Sigmoid colon (tissue), 7 donors: ENCODE measurements around the gene SMAP2. TPM values are rescaled to one million over a fixed set of nuclear protein-coding genes. Genes with fewer than 3 reads are reported as not detected.

ENCODE experiments used
- DNase-seq: peaks from one replicate; pipeline ENCODE4 v3.0.0-alpha.2; 2019
- H3K27ac ChIP-seq, 4 donors: fragments of 200-600 bp; sonication (generic); one replicate each; pipeline ENCODE4 v1.5.1; 2016 to 2019; ENCODE audit warnings: mild to moderate bottlenecking in 1 of 4
- H3K27me3 ChIP-seq, 3 donors: fragments of 200-600 bp; sonication (generic); one replicate each; pipeline ENCODE4 v1.5.1; 2019; ENCODE audit warnings: mild to moderate bottlenecking in 1 of 3
- H3K36me3 ChIP-seq, 4 donors: fragments of 200-600 bp; sonication (generic); one replicate each; pipeline ENCODE4 v1.5.1; 2016 to 2019
- H3K4me1 ChIP-seq, 4 donors: fragments of 200-600 bp; sonication (generic); one replicate each; pipeline ENCODE4 v1.5.1; 2017 to 2019
- H3K4me3 ChIP-seq, 4 donors: fragments of 200-600 bp; sonication (generic); one replicate each; pipeline ENCODE4 v1.5.1; 2017 to 2019; ENCODE audit warnings: mild to moderate bottlenecking in 2 of 4, moderate library complexity in 1 of 4
- H3K9me3 ChIP-seq, 4 donors: fragments of 200-600 bp in 3 of 4; sonication (generic) in 3 of 4; one replicate each; pipeline versions ENCODE4 v1.5.1 to v1.6.1; 2013 to 2019
- EP300 ChIP-seq, 4 donors: sonication (generic); formaldehyde crosslinking; IDR thresholded peaks; one replicate each; pipeline ENCODE4 v1.6.1; 2017; ENCODE audit warnings: antibody characterized with exemption in 4 of 4
- POLR2A ChIP-seq, 2 donors: fragments of 450-650 bp; IDR thresholded peaks; one replicate each; pipeline ENCODE4 v1.6.1; 2016; ENCODE audit warnings: antibody characterized with exemption in 2 of 2, mild to moderate bottlenecking in 2 of 2, moderate library complexity in 2 of 2
- POLR2AphosphoS5 ChIP-seq, 4 donors: sonication (generic); formaldehyde crosslinking; IDR thresholded peaks; one replicate each; pipeline ENCODE4 v1.6.1; 2017; ENCODE audit warnings: antibody characterized with exemption in 4 of 4
- WGBS, 2 donors: extraction: QIAGEN DNeasy Blood & Tissue Kit; methylation state at CpG; one replicate each; pipeline ENCODE4 v1.1.7; 2013; 5-methylcytosine and 5-hydroxymethylcytosine counted together
- intact Hi-C: fragments of 100-400 bp; cut with DNase I; formaldehyde crosslinking; loops from one replicate; pipeline ENCODE4 v1.15.1; 2023
- polyA plus RNA-seq, 3 donors: library from polyadenylated mRNA; stranded (reverse); fragments of 200-250 nt; gene quantifications; one replicate each; pipeline ENCODE4 v1.2.3, GENCODE V29; 2013
- total RNA-seq, 4 donors: library from RNA; depleted of rRNA; stranded (reverse); fragments of >200 nt; gene quantifications; one replicate each; pipeline ENCODE4 v1.1.0, GENCODE V29; 2016
- TF ChIP-seq, protein P1 (sequence below), 4 experiments: fragments of 450-650 bp in 3 of 4; fragments of 200-600 bp in 1 of 4; IDR thresholded peaks; one replicate each; pipeline ENCODE4 v1.5.1; 2016 to 2019; ENCODE audit warnings: antibody characterized with exemption in 4 of 4, mild to moderate bottlenecking in 3 of 4, moderate library complexity in 2 of 4
- donor health status: healthy with polysubstance abuse.
- donor health status: Bipolar disorder and iron deficiency.
- donor health status: healthy.

SMAP2 gene
- total and polyA plus RNA-seq, 7 donors = 20.5 to 113 (median 24.3) TPM

DNA sequence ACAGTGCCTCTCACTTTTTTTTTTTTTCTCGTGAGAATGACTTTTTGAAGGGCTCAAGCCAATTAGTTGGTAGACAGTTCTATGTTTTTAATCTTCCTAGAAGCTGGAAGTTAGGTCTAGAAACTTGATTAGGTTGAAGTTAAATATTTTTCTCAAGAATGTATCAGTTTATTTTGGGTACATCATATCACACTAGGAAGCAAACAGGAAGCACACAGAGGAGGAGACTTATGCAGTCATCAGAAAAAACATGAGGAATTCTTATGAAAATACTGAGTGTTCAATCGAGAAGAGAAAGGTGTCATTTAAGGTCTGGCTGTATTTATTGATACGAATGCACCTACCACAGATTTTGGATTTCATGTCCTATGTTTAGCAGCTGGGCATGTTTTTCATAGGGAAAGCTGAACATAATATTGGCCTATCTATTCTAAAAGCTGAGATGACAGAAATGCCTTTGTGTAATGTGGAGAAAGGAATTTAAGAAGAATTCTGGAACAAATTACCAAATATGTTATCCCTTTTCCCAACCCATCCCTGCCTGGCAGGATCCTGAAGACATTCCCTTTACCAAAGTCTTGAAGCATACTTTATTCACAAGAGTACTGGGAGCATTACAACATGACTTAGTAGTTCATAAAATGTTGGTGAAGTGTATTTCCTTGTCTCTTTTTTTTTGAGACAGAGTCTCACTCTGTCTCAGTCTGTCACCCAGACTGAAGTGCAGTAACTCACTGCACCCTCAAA is 59.3 kb downstream of the SMAP2 start:
- Histone ChIP-seq H3K9me3 (no peaks in the 10 kb centered on the region), H3K4me3 (no peak overlapping the region), H3K36me3 (no peaks in the 10 kb centered on the region), H3K27ac (no peak overlapping the region), H3K4me1 (no peaks in the 10 kb centered on the region), H3K27me3 (no peaks in the 10 kb centered on the region)
- DNase-seq = no peak
- intact Hi-C loops = no loop called here
- 81 to 86% methylated on average over 3 of the region's 3 CpGs for WGBS, 2 donors
- TF ChIP-seq POLR2AphosphoS5 (IDR thresholded peaks at IDR 0.05) = no peak
- TF ChIP-seq, protein P1, sequence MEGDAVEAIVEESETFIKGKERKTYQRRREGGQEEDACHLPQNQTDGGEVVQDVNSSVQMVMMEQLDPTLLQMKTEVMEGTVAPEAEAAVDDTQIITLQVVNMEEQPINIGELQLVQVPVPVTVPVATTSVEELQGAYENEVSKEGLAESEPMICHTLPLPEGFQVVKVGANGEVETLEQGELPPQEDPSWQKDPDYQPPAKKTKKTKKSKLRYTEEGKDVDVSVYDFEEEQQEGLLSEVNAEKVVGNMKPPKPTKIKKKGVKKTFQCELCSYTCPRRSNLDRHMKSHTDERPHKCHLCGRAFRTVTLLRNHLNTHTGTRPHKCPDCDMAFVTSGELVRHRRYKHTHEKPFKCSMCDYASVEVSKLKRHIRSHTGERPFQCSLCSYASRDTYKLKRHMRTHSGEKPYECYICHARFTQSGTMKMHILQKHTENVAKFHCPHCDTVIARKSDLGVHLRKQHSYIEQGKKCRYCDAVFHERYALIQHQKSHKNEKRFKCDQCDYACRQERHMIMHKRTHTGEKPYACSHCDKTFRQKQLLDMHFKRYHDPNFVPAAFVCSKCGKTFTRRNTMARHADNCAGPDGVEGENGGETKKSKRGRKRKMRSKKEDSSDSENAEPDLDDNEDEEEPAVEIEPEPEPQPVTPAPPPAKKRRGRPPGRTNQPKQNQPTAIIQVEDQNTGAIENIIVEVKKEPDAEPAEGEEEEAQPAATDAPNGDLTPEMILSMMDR (IDR thresholded peaks at IDR 0.05) = no peak
- no peak for TF ChIP-seq POLR2A (IDR thresholded peaks at IDR 0.05)
- TF ChIP-seq EP300 (IDR thresholded peaks at IDR 0.05) = no peak

DNA sequence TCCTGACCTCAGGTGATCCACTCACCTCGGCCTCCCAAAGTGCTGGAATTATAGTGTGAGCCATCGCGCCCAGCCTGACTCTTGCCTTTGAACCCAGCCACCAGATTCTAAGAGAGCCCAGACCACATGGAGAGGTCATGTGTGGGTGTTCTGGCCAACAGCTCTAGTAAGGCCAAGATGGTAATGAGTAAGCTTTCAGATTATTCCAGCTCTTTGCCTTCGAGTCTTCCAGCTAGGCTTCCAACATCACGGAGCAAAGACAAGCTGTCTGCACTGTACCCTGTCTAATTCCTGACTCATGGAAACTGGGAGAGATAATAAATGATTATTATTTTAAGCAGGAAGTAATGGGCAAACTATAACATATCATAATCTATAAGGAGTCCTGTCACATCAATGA is 61.9 kb downstream of the SMAP2 start:
- Histone ChIP-seq H3K4me1 (no peaks in the 10 kb centered on the region), H3K4me3 (no peak overlapping the region), H3K9me3 (no peaks in the 10 kb centered on the region), H3K36me3 (no peaks in the 10 kb centered on the region), H3K27me3 (no peaks in the 10 kb centered on the region), H3K27ac (no peak overlapping the region)
- TF ChIP-seq EP300 (IDR thresholded peaks at IDR 0.05) (no peak), POLR2A (IDR thresholded peaks at IDR 0.05) (no peak), POLR2AphosphoS5 (IDR thresholded peaks at IDR 0.05) (no peak)
- TF ChIP-seq, protein P1 (IDR thresholded peaks at IDR 0.05) = no peak
- WGBS, 2 donors = 96% methylated on average over 5 of the region's 5 CpGs
- intact Hi-C loops = no loop called here
- no peak for DNase-seq

DNA sequence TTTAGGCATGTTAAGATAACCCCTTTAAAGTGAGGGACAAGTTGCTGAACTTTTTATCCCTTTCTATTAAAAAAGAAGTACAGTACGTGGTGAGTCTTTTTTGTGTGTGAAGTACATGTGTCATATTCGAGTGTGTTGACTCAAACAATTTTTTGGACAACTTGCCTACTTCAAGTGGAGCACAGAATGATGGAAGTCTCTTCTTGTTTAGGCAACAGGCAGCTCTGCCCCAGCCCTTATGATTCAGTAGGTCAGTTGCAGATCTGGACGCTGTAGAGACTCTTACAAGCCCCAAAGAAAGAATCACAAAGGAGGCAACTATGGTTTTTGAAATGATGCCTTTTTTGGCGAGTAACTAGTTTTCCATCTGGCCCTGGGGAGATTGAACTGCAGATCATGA is 62.3 kb downstream of the SMAP2 start:
- no peaks in the 10 kb centered on the region for H3K36me3 ChIP-seq
- no peaks in the 10 kb centered on the region for H3K27me3 ChIP-seq
- no peak overlapping the region for H3K4me3 ChIP-seq
- TF ChIP-seq POLR2A (IDR thresholded peaks at IDR 0.05) (no peak), EP300 (IDR thresholded peaks at IDR 0.05) (no peak), POLR2AphosphoS5 (IDR thresholded peaks at IDR 0.05) (no peak)
- TF ChIP-seq, protein P1 (IDR thresholded peaks at IDR 0.05) = no peak
- intact Hi-C loops = no loop called here
- H3K4me1 ChIP-seq = no peaks in the 10 kb centered on the region
- no peak overlapping the region for H3K27ac ChIP-seq
- WGBS, 2 donors = 90 to 92% methylated on average over 4 of the region's 4 CpGs
- H3K9me3 ChIP-seq = no peaks in the 10 kb centered on the region
- DNase-seq = no peak

DNA sequence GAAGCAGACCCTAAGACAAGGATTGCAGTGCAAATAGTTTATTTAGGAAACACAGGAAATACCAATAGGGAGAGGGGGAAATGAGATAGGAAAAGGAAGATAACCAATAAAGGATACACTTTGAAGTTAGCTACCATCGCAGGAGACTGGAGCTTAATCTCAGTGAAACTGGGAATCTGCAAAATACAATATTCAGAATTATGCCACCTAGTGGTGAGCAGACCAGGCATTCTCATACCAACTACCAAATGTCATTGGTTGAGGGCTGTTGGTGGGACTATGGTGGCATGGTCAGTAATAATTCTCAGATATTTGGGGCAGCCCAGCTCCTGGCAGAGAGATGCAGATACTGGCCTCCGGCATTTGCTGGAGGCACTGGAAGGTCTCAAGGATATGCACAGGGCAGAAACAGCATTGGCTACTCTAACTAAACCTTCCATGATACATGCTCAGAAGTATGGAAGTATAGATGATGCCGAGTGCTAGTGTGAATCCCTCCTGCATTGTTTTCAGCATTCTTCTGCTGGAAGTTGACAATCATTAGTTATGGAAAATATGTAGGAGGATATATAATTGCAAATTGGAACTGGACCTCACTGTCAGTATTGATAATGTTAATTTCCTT is 65.0 kb downstream of the SMAP2 start:
- no peak overlapping the region for H3K27ac ChIP-seq
- H3K4me1 ChIP-seq = no peaks in the 10 kb centered on the region
- no peak overlapping the region for H3K4me3 ChIP-seq
- no peak for DNase-seq
- no peaks in the 10 kb centered on the region for H3K27me3 ChIP-seq
- no peaks in the 10 kb centered on the region for H3K9me3 ChIP-seq
- WGBS, 2 donors = 64% methylated on average over 3 of the region's 3 CpGs
- intact Hi-C loops = no loop called here
- TF ChIP-seq POLR2AphosphoS5 (IDR thresholded peaks at IDR 0.05) (no peak), EP300 (IDR thresholded peaks at IDR 0.05) (no peak), POLR2A (IDR thresholded peaks at IDR 0.05) (no peak)
- TF ChIP-seq, protein P1 (IDR thresholded peaks at IDR 0.05) = peak in 3 of 4 experiments; percentile 24 to 44 (median 32)
- H3K36me3 ChIP-seq = no peaks in the 10 kb centered on the region
